Activated naive CD4-positive, alpha-beta T cell treated with anti-CD3 and anti-CD28 coated beads for 36 hours (primary cell): ENCODE data around the gene FCHSD2. TPM values are rescaled to one million over a fixed set of nuclear protein-coding genes. Genes with fewer than 3 reads are reported as not detected.
"Not testable (repeated sequence)": the region's sequence is repeated elsewhere in the genome, so short reads cannot be mapped to it uniquely, and the experiment has no call there.

Experiments
- CTCF ChIA-PET: fragments of 350-600 bp; sonication (Branson Sonifier 250); formaldehyde crosslinking; loops from one replicate; lab custom pipeline; 2021; ENCODE audit warnings: antibody characterized with exemption; lab: Charles Lee
- DNase-seq: peaks from one replicate; pipeline ENCODE4 v3.0.0-alpha.2; 2020
- H3K27ac Mint-ChIP-seq: one replicate; pipeline ENCODE4 v1.8.0; 2021; ENCODE audit warnings: mild to moderate bottlenecking, mixed read lengths
- H3K27me3 Mint-ChIP-seq: one replicate; pipeline ENCODE4 v1.8.0; 2021; ENCODE audit warnings: low read depth, mixed read lengths
- H3K36me3 Mint-ChIP-seq: one replicate; pipeline ENCODE4 v1.8.0; 2021; ENCODE audit warnings: low read depth, mixed read lengths
- H3K4me1 Mint-ChIP-seq: one replicate; pipeline ENCODE4 v1.8.0; 2021; ENCODE audit warnings: low read depth, mixed read lengths
- H3K4me3 Mint-ChIP-seq: one replicate; pipeline ENCODE4 v1.8.0; 2021; ENCODE audit warnings: mild to moderate bottlenecking, moderate library complexity, mixed read lengths
- H3K9me3 Mint-ChIP-seq: one replicate; pipeline ENCODE4 v1.8.0; 2021; ENCODE audit warnings: mixed read lengths
- intact Hi-C: fragments of 100-400 bp; cut with micrococcal nuclease; formaldehyde crosslinking; loops from one replicate; pipeline ENCODE4 v1.15.1; 2023
- total RNA-seq, 2 experiments: library from RNA; stranded (reverse); gene quantifications; one replicate each; pipeline ENCODE4 v1.2.3, GENCODE V29; 2021

FCHSD2 gene
- total RNA-seq, 2 experiments from 2014 or later: 31.1 to 36.8 TPM

GRCh38 chr11:73135346-73136284 is 6.5 kb downstream of the FCHSD2 start:
- no peaks in the 10 kb centered on the region for H3K9me3 Mint-ChIP-seq
- CTCF ChIA-PET: interaction anchor here (0.7 to 1.6 kb wide), 3 partner anchors 42 to 702 kb away, joined by 3 to 4 read pairs (median 4); no protein-coding TSS in a partner anchor
- peaks cover 33% of the 10 kb centered on the region for H3K4me1 Mint-ChIP-seq
- H3K4me3 Mint-ChIP-seq: no peak overlapping the region
- no peak overlapping the region for H3K27ac Mint-ChIP-seq
- no peak for DNase-seq
- peaks cover 16% of the 10 kb centered on the region for H3K36me3 Mint-ChIP-seq
- no peaks in the 10 kb centered on the region for H3K27me3 Mint-ChIP-seq
- intact Hi-C loops: no loop called here

- H3K27ac Mint-ChIP-seq, H3K4me1 Mint-ChIP-seq, H3K27me3 Mint-ChIP-seq, intact Hi-C loops, H3K9me3 Mint-ChIP-seq, DNase-seq, H3K4me3 Mint-ChIP-seq: not testable (repeated sequence)
- H3K36me3 Mint-ChIP-seq: peaks cover 11% of the 10 kb centered on the region
- CTCF ChIA-PET: interaction anchor here (1.1 kb wide), 1 partner anchor 10 kb away, joined by 3 read pairs; the partner anchor contains the start of gene FCHSD2
Observed at GRCh38 chr11:73132349-73132748, 9.8 kb downstream of the FCHSD2 start.

DNA sequence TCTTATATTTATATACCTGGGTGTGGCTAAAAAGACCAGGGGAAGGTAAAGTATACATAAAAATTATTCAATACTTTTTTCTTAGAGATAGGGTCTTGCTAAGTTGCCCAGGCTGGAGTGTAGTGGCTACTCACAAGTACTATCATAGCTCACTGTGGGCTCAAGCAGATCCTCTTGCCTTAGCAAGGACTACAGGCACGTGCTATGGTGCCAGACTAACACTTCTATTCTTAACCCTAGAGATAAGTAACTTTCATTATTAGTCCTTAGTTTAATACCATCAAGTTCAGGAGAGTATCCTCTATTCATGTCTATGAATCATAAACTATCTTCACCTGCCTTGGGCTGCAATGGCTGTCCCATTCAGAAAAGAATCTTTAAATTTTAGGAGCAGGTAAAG is 11.9 kb downstream of the FCHSD2 start:
- CTCF ChIA-PET: no interaction called here
- Mint-ChIP-seq H3K36me3 (peaks cover 21% of the 10 kb centered on the region), H3K27me3 (no peaks in the 10 kb centered on the region), H3K4me3 (no peak overlapping the region), H3K4me1 (no peaks in the 10 kb centered on the region), H3K27ac (no peak overlapping the region), H3K9me3 (peaks cover 2% of the 10 kb centered on the region)
- DNase-seq: no peak
- intact Hi-C loops: no loop called here

DNA sequence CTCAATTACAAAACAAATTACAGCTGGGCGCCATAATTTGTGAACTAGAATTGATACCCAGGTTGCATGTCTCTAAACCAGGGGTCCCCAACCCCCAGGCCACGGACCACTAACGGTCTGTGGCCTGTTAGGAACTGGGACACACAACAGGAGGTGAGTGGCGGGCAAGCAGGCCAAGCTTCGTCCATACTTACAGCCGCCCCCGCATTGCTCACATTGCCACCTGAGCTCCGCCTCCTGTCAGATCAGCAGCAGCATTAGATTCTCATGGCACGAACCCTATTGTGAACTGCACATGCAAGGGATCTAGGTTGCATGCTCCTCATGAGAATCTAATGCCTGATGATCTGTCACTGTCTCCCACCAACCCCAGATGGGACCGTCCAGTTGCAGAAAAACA is 12.9 kb downstream of the FCHSD2 start:
- H3K27me3 Mint-ChIP-seq: no peaks in the 10 kb centered on the region
- no peak overlapping the region for H3K4me3 Mint-ChIP-seq
- peaks cover 23% of the 10 kb centered on the region for H3K36me3 Mint-ChIP-seq
- peaks cover 7% of the 10 kb centered on the region for H3K9me3 Mint-ChIP-seq
- H3K4me1 Mint-ChIP-seq: no peaks in the 10 kb centered on the region
- H3K27ac Mint-ChIP-seq: no peak overlapping the region
- DNase-seq: no peak
- intact Hi-C loops: no loop called here
- CTCF ChIA-PET: no interaction called here

- no peak overlapping the region for H3K27ac Mint-ChIP-seq
- intact Hi-C loops: no loop called here
- peaks cover 24% of the 10 kb centered on the region for H3K36me3 Mint-ChIP-seq
- DNase-seq: no peak
- H3K4me1 Mint-ChIP-seq: no peaks in the 10 kb centered on the region
- CTCF ChIA-PET: no interaction called here
- H3K9me3 Mint-ChIP-seq: peaks cover 7% of the 10 kb centered on the region
- H3K4me3 Mint-ChIP-seq: no peak overlapping the region
- no peaks in the 10 kb centered on the region for H3K27me3 Mint-ChIP-seq
Observed at GRCh38 chr11:73126804-73127480, 15.2 kb downstream of the FCHSD2 start.

DNA sequence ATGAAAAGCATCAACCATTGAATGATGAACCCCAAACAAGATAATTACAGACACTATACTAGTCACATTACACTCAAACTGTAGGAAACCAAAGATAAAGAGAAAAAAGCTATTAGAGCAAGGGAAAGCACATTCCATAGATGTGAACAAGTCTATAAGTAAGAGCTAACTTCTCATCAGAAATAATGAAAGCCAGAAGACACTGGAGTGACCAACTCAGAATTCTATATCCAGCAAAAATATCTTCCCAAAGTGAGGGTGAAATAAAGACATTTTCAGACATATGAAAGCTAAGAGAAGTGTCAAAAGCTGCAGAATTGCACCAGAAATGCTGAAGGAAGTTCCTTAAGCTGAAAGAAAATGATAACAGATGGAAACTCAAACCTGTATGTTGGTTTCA is 17.3 kb downstream of the FCHSD2 start:
- Mint-ChIP-seq H3K27me3 (no peaks in the 10 kb centered on the region), H3K4me1 (peaks cover 6% of the 10 kb centered on the region), H3K27ac (no peak overlapping the region), H3K36me3 (peaks cover 31% of the 10 kb centered on the region), H3K4me3 (no peak overlapping the region), H3K9me3 (peaks cover 7% of the 10 kb centered on the region)
- no peak for DNase-seq
- intact Hi-C loops: no loop called here
- CTCF ChIA-PET: interaction anchor here (0.6 to 1.5 kb wide), 2 partner anchors 10 to 293 kb away, joined by 4 to 5 read pairs; no protein-coding TSS in a partner anchor

GRCh38 chr11:73123892-73124291 is 18.2 kb downstream of the FCHSD2 start:
- intact Hi-C loops, H3K4me3 Mint-ChIP-seq, H3K9me3 Mint-ChIP-seq, H3K4me1 Mint-ChIP-seq, H3K27ac Mint-ChIP-seq, DNase-seq, H3K27me3 Mint-ChIP-seq: not testable (repeated sequence)
- CTCF ChIA-PET: interaction anchor here (1.1 kb wide), 1 partner anchor 292 kb away, joined by 3 read pairs; no protein-coding TSS in a partner anchor
- peaks cover 31% of the 10 kb centered on the region for H3K36me3 Mint-ChIP-seq

GRCh38 chr11:73121692-73122091 is 20.4 kb downstream of the FCHSD2 start:
- CTCF ChIA-PET: interaction anchor here (0.6 kb wide), 2 partner anchors 80 to 89 kb away, joined by 3 read pairs; no protein-coding TSS in a partner anchor
- Mint-ChIP-seq H3K27ac (no peak overlapping the region), H3K4me1 (peaks cover 8% of the 10 kb centered on the region), H3K9me3 (peaks cover 7% of the 10 kb centered on the region), H3K4me3 (no peak overlapping the region), H3K27me3 (no peaks in the 10 kb centered on the region), H3K36me3 (peaks cover 23% of the 10 kb centered on the region)
- DNase-seq: no peak
- intact Hi-C loops: no loop called here

GRCh38 chr11:73117071-73117470 is 25.0 kb downstream of the FCHSD2 start:
- H3K27ac Mint-ChIP-seq: no peak overlapping the region
- intact Hi-C loops: no loop called here
- no peak for DNase-seq
- peaks cover 11% of the 10 kb centered on the region for H3K36me3 Mint-ChIP-seq
- H3K4me1 Mint-ChIP-seq: peaks cover 9% of the 10 kb centered on the region
- H3K27me3 Mint-ChIP-seq: no peaks in the 10 kb centered on the region
- no peak overlapping the region for H3K4me3 Mint-ChIP-seq
- H3K9me3 Mint-ChIP-seq: no peaks in the 10 kb centered on the region
- CTCF ChIA-PET: interaction anchor here (0.6 to 2.1 kb wide), 6 partner anchors 21 to 1018 kb away, joined by 3 to 7 read pairs (median 3); partner anchors contain the start of gene FCHSD2

GRCh38 chr11:73116636-73117035 is 25.5 kb downstream of the FCHSD2 start:
- Mint-ChIP-seq H3K4me1 (peaks cover 9% of the 10 kb centered on the region), H3K27ac (no peak overlapping the region), H3K9me3 (no peaks in the 10 kb centered on the region), H3K27me3 (no peaks in the 10 kb centered on the region), H3K4me3 (no peak overlapping the region), H3K36me3 (peaks cover 11% of the 10 kb centered on the region)
- CTCF ChIA-PET: interaction anchor here (0.7 to 2.1 kb wide), 6 partner anchors 22 to 1017 kb away, joined by 3 to 7 read pairs (median 3); partner anchors contain the start of gene FCHSD2
- intact Hi-C loops: no loop called here
- DNase-seq: no peak

- CTCF ChIA-PET: interaction anchor here (0.6 kb wide), 1 partner anchor 633 kb away, joined by 6 read pairs; no protein-coding TSS in a partner anchor
- DNase-seq: no peak
- Mint-ChIP-seq H3K4me1 (peaks cover 4% of the 10 kb centered on the region), H3K27ac (no peak overlapping the region), H3K4me3 (no peak overlapping the region), H3K27me3 (no peaks in the 10 kb centered on the region), H3K36me3 (peaks cover 6% of the 10 kb centered on the region), H3K9me3 (peaks cover 14% of the 10 kb centered on the region)
- intact Hi-C loops: no loop called here
Observed at GRCh38 chr11:73114835-73115220, 27.3 kb downstream of the FCHSD2 start.
